ENCODE data around the gene OTOP2.

OTOP2 gene

DNA sequence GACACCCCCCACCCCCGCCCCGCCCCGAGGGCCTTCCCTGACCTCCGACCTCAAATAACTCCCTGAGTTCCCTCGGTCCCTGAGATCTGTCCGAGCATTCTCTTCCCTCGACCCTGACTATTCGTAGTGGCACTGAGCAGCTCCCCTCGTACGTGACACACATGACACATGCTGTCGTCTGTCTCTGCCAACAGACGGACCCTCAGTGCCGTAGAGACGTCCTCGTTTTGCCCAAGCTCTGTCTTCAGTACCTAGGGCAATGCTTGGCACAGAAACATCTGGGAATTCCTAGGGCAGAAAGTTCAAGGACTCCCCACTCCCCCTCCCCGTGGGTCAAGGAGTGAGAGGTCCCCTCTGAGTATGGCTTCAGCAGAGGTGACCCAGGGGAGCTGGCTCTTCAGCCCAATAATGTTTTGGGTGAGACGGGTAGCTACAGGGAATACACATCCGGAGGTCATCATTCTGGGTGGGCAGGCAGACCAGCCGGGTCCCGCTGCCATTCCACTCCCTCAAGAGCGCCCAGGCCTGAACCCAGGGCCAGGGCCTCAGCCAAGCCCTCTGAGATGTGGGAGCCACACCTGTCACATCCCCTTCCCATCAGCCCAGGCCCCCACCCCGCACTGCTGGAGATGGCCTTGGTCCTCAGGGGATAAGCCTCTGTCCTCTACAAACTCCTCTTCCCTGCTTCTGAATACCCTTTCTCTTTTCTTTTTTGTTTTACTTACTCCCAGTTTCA lies 30.0 kb upstream of the OTOP2 start:
- Mint-ChIP-seq H3K4me1 (no peaks in the 10 kb centered on the region), H3K4me3 (peak overlapping the region; percentile 70 to 82 (median 70)), H3K27ac (no peak overlapping the region), H3K36me3 (ENCODE audit: low read depth) (no peaks in the 10 kb centered on the region), H3K9me3 (no peaks in the 10 kb centered on the region), H3K27me3 (ENCODE audit: low read depth) (peaks cover 89% of the 10 kb centered on the region)
- TF ChIP-seq, protein P1, sequence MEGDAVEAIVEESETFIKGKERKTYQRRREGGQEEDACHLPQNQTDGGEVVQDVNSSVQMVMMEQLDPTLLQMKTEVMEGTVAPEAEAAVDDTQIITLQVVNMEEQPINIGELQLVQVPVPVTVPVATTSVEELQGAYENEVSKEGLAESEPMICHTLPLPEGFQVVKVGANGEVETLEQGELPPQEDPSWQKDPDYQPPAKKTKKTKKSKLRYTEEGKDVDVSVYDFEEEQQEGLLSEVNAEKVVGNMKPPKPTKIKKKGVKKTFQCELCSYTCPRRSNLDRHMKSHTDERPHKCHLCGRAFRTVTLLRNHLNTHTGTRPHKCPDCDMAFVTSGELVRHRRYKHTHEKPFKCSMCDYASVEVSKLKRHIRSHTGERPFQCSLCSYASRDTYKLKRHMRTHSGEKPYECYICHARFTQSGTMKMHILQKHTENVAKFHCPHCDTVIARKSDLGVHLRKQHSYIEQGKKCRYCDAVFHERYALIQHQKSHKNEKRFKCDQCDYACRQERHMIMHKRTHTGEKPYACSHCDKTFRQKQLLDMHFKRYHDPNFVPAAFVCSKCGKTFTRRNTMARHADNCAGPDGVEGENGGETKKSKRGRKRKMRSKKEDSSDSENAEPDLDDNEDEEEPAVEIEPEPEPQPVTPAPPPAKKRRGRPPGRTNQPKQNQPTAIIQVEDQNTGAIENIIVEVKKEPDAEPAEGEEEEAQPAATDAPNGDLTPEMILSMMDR (IDR thresholded peaks at IDR 0.05; ENCODE audit: unreplicated experiment in 3 of 3) = no peak

DNA sequence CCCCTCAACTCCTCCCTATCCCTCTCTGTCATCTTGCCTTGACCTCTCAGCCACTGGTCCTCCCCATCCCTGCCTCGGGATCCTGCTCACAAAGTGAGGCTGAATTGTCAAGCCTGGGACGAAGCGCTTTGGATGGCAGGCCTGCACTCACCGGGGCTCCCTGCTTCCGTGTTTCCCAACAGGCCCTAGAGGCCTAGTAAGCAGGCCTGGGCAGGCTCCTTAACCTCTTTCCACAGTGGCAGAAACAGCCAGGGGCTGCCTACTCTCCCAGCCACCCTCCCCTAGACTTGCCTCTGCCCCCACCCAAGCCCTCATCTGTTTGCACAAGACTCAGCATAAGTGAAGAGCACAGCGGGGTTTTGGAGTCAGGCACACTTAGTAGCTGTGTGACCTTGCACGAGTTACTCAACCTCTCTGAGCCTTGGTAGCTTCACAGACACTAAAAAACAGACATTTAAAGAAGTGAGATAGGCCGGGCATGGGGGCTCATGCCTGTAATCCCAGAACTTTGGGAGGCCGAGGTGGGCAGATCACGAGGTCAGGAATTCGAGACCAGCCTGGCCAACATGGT lies 25.6 kb upstream of the OTOP2 start:
- H3K27me3 Mint-ChIP-seq (ENCODE audit: low read depth) = peaks cover 82% of the 10 kb centered on the region

DNA sequence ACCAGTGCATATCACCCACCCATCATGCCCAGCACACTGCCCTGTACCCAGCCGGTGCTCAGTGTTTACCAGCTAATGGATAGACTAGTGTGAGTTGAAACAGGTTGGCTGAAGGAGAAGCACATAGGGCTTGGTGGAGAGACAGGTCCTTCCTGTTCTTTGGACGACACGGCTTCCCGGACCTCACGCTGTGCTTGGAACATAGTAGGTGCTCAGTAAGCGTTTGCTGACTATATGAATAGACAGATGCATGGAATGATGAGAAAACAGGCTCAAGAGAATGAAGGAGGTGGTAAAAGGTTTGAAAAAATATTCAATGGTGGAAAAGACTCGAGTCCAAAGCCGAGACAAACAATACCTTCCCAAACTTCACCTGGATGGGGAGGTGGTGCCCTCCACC lies 23.9 kb upstream of the OTOP2 start:
- Mint-ChIP-seq H3K4me1 (no peaks in the 10 kb centered on the region), H3K4me3 (no peak overlapping the region), H3K27ac (no peak overlapping the region), H3K9me3 (no peaks in the 10 kb centered on the region), H3K36me3 (ENCODE audit: low read depth) (no peaks in the 10 kb centered on the region), H3K27me3 (ENCODE audit: low read depth) (peaks cover 72% of the 10 kb centered on the region)
- TF ChIP-seq, protein P1 (IDR thresholded peaks at IDR 0.05; ENCODE audit: unreplicated experiment in 3 of 3) = no peak

More for the DNA sequence above, 25.6 kb upstream of the OTOP2 start:
- Mint-ChIP-seq H3K27ac (no peak overlapping the region), H3K9me3 (no peaks in the 10 kb centered on the region), H3K4me3 (no peak overlapping the region), H3K4me1 (no peaks in the 10 kb centered on the region), H3K36me3 (ENCODE audit: low read depth) (no peaks in the 10 kb centered on the region)
- TF ChIP-seq, protein P1 (IDR thresholded peaks at IDR 0.05; ENCODE audit: unreplicated experiment in 3 of 3) = no peak

DNA sequence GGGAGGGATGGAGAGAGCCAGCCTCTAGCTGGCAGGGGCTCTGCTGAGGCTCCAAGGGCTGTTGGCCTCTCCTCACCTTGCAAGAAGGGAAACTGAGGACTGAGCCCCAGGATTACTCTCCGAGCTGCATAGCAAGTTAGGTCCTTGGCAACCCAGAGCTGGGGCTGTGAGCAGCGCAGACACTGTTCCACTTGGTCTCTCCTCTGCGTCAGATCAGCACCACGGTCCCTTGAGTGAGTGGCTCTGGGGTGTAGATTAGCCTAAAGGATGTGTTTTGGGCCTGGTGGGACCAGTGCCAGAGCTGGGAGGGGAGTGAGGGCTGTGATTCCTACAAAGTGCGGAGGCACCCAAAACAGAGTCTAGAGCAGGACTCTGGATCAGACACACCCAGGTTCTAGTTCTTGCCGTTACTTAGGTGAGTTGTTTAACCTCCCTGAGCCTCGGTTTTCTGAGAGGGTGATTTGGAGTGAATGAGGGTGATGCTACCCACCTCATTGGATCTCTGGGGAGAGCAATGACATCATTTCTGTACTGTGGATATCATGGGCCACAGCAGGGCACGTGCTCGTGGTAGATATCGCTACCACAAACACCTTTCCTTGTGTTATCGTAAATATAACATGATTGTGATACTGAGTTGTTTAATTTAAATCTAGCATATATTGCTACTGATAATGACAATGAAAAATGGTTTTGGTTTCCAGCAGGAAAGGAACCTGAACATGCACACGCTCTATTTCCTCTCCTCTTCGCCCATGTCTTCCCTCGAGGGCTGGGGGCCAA lies 22.5 kb upstream of the OTOP2 start:
- no peaks in the 10 kb centered on the region for H3K9me3 Mint-ChIP-seq
- no peaks in the 10 kb centered on the region for H3K4me1 Mint-ChIP-seq
- H3K36me3 Mint-ChIP-seq (ENCODE audit: low read depth) = no peaks in the 10 kb centered on the region
- peaks cover 61% of the 10 kb centered on the region for H3K27me3 Mint-ChIP-seq (ENCODE audit: low read depth)
- H3K4me3 Mint-ChIP-seq = no peak overlapping the region
- TF ChIP-seq, protein P1 (IDR thresholded peaks at IDR 0.05; ENCODE audit: unreplicated experiment in 3 of 3) = no peak
- no peak overlapping the region for H3K27ac Mint-ChIP-seq

DNA sequence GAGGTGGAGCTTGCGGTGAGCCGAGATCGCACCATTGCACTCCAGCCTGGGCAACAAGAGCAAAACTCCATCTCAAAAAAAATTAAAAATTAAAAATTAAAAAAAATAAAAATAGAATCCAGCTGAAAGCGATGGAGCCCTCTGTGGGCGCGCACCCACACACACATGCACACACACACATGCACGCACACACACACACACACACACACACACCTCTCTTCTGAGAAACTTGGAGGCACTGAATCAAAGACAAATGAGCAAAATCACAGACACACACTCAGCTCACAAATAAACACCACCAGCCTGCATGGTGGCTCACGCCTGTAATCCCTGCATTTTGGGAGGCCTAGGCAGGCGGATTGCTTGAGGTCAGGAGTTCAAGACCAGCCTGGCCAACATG lies 21.0 kb upstream of the OTOP2 start:
- Mint-ChIP-seq H3K4me1 (no peaks in the 10 kb centered on the region), H3K27me3 (ENCODE audit: low read depth) (peaks cover 51% of the 10 kb centered on the region), H3K36me3 (ENCODE audit: low read depth) (no peaks in the 10 kb centered on the region), H3K9me3 (no peaks in the 10 kb centered on the region), H3K27ac (no peak overlapping the region), H3K4me3 (no peak overlapping the region)
- TF ChIP-seq, protein P1 (IDR thresholded peaks at IDR 0.05; ENCODE audit: unreplicated experiment in 3 of 3) = no peak
